GM18520 (cell line): ENCODE data around the gene ZNF688.

Source experiments
- ATAC-seq: cut with Tn5 transposase; IDR thresholded peaks from one replicate; pipeline ENCODE4 v1.9.1; 2021; ENCODE audit not compliant: unreplicated experiment

ZNF688 gene

DNA sequence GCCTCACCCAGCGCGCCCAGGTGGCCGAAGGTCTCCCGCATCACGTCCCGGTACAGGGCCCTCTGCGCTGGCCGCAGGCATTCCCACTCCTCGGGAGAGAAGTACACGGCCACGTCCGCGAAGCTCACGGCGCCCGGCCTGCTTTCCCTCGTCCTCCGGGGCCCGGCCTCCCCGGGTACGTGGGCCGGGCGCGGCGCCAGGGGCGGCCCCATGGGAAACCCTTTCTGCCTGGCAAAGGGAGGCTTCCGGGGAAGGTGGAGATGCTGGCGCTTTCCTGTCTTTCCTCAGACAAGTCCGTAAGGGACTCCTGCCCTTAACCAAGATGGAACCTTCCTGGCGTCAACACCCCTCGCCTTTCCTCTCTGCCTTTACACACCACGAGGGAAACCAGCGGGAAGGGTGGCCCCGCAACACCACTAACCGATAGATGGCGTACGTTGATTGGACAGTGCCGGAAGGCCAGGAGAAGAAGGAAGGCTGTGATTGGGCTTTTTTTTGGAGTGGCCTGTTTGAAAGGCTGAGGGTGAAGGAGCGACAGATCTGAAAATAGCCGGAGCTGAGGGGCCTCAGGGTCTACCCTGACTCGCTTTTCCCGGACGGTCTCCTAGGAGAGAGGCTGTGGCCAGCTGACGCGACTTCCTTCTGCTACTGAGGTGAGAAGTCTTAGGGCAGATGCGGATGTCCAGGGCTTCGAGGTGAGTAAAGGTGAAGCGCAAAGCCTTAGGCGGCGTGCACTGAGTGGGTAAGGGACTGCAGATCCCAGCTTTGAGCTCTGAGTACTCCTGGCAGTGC lies 14.1 kb upstream of the ZNF688 start, which contains the start of gene ZNF785:
Gene ZNF785, minus strand, starts transcription at position 298 of the 792 bp plus-strand sequence. Its CDS starts 86 bp downstream, at position 212.
- peak; percentile 81 for ATAC-seq

DNA sequence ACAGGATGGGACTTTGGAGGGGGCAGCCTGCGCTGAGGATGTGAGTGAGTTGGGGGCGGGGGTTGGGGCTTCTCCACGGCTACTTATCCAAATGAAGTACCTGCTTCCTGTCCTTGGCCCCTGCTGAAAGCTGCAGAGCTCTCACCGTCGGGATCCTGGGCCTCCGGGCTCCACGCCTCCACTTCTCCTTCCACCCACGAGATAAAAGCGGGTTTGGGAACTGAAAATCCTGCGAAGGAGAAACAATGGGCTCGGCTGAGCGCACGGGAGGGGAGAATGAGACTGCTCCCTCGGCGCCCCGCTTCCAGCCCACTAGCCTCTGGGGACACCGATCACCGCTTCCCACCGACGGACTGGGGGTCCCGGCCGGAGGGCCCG lies 13.5 kb upstream of the ZNF688 start:
- ATAC-seq: peak; percentile 8

DNA sequence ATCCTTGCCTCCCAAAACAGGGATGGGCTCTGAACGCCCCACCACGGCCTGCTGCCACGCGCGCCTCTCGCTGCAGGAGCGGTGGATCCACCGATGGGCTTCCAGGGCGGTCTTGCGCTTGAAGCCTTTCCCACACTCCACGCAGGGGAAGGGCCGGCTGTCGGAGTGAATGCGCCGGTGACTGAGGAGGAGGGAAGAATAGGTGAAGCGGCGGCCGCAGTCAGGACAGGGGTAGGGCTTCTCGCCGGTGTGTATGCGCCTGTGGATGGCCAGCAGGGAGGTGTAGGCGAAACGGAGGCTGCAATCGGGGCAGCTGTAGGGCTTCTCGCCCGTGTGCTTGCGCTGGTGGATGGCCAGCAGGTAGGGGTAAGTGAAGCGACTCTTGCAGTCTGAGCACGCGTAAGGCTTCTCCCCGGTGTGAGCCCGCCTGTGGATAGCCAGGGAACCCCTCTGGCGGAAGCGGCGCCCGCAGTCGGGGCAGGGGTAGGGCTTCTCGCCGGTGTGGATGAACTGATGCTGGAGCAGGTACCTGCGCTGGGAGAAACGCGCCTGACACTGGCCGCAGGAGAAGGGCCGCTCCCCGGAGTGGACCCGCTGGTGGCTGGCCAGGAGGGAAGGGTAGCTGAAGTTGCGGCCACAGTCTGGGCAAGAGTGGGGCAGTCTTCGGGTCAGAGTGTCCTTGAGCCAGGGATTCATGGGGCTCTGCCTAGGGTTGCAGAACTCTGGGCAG lies 11.3 kb upstream of the ZNF688 start:
- no peak for ATAC-seq

DNA sequence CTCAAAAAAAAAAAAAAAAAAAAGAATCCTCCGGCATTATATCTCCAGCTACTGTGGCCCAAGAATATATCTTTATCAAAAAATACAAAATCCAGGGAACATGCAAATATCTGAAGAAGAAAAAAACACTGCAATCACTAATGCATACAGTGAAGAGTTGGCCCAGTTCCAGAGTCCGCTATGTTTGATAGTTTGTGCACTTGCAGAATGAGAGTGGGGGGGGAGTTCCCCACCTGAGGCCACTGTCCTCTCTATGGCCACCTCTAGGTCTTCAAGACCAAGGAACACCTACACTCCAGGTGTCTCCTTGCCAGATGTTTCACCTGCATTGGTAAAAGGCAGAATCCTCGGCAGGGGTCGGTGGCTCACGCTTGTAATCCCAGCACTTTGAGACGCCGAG lies 9.9 kb upstream of the ZNF688 start:
- no peak for ATAC-seq

DNA sequence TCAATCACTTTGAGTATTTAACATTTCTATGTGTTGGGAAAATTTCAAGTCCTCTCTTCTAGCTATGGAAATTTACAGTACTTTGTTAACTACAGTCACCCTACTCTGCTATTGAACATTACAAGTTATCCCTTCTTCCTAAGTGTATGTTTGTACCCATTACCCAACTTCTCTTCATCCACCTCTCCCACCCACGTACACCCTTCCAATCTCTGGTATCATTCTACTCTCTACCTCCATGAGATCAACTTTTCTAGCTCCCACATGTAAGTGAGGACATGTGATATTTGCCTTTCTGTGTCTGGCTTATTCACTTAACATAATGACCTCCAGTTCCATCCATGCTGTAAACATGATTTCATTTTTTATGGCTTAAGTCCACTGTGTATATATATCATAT lies 3.2 kb upstream of the ZNF688 start:
- ATAC-seq: no peak

DNA sequence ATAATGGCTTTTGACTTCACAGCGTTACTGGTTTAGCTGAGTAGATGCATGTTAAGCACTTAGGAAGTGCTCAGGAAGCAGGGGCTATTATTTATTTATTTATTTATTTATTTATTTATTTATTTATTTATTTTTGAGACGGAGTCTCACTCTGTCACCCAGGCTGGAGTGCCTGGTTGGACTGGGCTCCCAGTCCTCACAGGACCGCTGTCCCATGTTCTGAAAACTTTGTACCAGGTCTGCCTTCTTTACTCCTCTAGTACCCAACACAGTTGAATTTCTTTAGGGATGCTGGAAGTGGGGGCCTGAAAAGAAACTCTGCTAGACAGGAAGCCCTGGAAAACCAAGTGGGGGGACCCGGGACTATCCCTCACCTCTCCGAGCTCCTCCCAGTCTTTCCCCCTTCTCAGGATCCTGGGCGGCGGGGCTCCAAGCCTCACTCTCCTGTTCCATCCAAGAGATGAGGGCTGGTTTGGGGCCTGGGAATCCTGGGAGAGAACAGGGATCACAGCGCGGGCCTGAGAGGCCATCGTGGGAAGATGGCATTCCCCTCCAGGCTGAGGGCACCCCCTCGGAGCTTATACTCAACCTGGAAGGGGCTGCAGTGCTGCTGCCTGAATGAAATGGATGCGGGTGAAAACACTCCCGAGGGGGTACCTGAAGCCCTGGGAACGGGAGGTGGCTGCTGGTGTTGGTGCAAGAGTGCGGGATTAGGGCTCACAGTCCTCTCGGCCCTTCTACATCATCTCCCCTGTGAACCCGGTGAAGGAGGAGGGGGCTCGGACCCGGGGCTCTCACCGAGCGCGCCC lies 674 bp downstream of the ZNF688 start:
- ATAC-seq: no peak

DNA sequence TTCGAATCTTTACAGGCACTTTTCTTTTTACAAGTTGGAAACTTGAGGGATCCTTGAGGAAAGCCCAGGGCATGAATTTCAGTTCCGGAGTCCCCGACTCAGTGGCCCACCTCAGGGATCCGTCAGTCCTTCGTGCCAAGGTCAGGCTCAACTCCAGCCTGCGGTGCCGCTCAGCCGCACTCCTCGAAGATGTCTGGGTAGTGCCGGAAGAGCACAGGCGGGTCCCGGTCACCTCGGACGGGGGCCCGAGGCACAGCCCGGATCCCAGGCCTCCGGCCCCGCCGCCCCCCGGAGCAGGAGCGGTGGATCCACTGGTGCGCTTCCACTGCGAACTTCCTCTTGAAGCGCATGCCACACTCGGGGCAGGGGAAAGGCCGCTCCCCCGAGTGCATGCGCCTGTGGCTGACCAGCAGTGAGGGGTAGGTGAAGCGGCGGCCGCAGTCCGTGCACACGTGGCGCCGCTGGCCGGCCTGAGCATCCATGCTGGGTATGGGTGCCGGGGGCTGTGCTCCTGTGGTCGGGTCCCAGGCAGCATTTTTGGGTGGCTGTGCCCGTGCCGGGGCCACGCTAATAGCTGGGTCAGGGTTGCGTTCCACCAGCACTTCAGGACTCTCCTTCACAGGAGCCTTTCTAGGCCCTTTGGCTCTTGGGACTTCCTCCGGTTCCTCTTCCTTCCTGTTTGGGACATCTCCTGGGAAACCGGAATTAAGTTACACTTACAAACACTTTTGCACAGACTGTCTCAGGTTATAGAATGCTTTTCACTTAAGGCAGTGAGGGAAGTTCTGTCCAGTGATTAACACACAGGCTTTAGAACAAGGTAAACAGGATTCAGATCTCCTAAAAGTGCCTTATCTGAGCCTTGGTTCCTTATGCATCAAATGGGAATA lies 1.5 kb downstream of the ZNF688 start:
- no peak for ATAC-seq

DNA sequence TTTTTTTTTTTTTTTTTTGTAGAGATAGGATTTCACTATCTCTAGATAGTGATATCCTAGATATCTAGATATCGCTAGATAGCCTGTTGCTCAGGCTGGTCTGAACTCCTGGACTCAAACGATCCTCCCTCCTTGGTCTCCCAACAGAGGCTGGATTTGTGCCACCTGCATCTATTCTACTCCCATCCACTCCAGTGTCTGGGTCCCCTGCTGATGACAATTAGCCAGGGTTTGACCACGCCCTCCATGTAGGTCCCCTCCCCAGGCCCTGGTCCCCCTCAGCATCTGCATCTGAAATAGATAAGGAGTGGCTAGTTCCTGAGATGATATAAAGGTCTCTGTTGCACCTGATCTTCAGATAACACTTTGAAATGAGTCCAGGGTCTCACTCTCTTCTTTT lies 2.2 kb downstream of the ZNF688 start:
- no peak for ATAC-seq

DNA sequence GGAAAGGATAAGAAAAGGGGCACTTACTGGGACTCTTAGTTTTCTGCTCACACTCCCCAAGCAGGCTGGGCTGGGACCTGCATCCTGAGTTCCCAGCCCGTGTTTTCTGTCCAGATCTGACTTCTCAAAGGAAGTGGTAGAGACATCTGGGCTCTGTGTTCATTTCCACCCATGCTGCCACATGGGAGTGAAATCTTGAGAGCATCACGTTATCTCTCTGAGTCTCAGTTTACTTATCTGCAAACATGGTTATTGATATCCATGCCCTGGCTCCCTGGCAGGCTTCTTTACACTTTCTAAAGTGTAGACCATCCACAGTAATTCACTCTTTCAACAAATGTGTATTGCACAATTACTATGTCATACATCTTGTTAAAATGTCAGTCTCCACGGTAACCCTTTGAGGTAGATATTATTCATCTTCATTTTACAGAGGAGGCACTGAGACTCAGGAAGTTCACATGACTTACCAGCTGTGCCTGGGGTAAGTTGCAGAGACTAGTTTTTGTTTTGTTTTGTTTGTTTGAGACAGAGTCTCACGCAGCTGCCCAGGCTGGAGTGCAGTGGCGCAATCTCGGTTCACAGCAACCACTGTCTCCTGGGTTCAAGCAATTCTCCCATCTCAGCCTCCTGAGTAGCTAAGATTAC lies 3.4 kb downstream of the ZNF688 start:
- no peak for ATAC-seq

DNA sequence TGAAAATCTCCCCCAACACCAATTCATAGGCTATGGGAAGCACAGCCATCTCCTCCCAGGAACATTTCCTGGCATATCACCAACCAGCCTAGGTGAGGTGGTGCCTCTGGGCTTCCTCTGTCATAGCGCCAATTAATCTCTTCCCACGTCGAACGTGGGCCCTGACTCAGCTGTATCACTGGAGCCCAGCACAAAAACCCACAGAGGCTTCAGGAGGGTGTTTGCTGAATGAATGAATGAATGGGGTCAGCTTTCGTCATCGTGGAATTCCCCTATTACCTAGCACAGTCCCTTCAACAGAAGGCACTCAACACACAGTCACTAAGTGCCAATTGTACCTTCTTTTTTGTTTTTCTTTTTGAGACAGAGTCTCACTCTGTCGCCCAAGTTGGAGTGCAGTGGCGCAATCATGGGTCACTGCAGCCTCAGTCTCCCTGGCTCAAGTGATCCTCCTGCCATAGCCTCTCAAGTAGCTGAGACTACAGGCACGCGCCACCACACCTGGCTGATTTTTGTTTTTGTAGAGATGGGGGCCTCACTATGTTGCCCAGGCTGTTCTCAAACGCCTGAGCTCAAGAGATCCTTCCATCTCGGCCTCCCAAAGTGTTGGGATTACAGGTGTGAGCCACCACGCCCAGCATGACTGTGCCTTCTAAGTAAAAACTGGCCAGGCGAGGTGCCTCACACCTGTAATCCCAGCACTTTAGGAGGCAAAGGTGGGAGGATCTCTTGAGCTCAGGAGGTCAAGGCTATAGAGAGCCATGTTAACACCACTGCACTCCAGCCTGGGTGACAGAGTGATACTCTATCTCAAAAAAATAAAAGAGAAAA lies 4.1 kb downstream of the ZNF688 start:
- ATAC-seq: no peak

DNA sequence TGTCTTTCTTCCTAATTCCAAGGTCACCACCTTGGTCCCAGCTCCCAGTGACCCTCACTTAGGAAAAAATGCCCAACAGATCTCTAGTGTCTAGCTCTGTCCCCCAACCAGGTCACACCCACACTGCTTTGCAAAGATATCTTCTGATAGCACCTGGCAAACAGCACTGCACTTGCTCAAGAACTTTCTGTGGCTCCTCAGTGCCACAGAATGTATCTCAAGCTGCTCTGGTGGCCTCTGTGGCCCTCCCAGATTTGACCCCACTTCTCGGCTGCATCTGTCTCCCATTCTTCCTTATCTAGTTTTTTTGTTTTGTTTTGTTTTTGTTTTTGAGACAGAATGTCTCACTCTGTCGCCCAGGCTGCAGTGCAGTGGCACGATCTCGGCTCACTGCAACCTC lies 5.0 kb downstream of the ZNF688 start:
- ATAC-seq: no peak

DNA sequence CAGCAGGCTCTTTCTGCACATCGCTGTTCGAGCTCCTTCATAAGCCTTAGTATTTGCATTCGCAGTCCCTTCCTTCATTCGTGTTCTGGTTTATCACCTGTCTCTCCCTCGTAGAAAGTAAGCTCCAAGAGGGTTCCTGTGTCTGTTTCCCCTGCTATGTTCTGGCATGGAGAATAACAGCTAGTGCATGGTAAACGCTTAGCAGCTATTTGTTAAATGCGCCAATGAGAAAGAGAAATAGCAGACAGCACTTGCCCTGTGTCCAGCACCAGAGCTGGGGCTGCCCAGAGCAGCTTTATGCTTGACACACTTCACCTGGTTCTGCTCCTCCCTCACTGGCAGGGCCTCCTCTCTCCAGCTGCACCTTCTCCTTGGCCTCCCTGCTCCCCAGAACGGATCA lies 5.5 kb downstream of the ZNF688 start:
- ATAC-seq: no peak

DNA sequence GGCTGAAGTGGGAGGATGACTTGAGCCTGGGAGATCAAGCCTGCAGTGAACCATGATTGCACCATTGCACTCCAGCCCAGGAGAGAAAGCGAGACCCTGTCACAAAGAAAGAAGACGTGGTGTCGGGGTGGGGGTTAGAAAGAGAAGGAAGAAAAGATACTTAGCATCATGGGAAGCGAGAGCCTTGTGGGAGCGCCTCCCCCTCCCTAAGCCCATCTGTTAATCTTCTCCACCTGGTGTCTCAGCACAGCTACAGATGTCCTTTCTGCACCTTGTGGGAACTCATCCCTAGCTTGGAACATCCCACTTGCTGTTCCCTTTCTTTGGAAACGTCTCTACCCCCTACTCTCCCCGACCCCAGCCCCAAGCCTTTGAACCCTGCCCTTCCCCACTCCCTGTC lies 6.0 kb downstream of the ZNF688 start:
- no peak for ATAC-seq

DNA sequence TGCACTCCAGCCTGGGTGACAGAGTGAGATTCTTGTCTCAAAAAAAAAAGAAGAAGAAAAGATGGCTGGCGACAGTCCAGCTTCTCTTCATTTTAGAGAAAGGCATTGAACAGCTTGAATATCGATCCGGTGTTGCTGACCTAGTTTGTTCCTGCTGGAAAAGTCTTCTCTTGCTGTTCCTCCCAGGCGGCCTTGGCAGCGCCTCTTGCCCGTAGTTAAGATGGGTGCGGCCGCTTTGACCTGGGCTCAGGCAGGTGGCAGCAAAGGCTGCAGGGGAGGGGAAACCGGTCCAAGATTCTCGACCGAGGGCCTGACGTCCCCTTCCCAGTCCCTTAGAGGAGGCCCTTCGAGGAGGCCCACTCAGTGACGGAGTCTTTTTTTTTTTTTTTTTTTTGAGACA lies 9.5 kb downstream of the ZNF688 start:
- no peak for ATAC-seq

DNA sequence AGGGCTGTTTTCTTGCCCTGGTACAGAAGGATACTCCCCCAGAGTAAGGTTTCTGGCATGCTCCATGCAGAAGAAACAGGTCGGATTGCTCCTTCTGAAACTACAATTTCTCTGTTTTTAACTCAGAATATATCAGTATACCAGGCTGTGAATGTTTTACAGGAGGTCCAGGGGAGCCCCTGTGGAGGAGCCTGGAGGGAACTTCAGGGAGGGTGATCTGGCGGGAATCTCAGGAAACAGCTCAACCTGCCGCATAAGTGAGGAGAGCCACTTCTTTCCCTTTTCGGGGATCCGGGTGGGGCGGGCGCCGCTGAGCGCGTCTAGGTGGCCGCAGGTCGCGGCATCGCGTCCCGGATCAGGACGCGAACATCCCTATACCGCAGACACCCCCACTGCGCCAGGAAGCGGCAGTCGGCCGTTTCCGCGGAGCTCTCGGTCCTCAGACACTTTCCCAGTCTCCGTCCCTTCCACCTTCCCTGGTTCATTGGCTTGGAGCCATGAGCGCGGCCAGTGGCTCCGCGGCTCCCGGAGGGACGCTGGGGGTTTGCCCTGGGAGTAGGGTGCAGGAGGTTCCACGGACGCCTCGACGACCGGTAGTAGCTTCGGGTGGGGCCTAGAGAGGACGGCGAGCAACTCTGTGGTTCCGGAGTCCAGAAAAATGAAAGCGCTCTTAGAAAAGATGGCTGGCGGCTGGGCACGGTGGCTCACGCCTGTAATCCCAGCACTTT lies 10.3 kb downstream of the ZNF688 start:
- ATAC-seq: no peak

DNA sequence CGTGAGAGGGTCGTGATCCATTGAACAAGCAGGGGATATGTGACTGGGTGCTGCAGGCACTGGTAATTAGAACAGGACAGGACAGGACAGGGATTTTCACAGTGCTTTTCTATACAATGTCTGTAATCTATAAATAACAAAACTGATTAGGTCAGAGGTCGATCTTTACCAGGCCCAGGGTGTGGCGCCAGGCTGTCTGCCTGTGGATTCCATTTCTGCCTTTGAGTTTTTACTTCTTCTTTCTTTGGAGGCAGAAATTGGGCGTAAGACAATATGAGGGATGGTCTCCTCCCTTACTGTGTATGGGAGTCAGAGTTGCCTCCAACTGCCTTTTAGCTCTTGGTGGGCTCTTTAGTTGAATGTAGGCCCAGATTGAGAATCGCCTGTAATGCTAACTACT lies 11.8 kb downstream of the ZNF688 start:
- no peak for ATAC-seq

DNA sequence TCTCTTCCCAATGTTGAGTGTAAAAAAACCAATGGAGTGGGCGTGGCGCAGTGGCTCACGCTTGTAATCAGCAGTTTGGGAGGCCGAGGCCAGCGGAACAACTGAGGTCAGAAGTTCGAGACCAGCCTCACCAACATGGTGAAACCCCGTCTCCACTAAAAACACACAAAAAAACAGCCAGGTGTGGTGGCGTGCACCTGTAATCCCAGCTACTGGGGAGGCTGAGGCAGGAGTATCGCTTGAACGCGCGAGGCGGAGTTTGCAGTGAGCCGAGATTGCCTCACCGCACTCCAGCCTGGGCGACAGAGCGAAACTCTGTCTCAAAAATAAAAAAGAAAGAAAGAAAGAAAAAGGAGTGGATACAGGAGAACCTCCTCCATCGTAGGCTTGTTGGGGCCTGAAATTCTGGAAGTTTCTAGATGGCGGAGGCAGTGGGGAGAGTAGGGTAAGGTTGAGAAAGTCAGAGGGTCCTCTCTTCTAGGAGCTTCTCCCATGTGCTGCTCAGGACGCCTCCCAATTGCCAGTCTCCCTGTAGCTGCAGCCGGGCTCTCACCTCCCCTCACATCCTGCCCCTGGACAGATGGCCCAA lies 12.6 kb downstream of the ZNF688 start:
- no peak for ATAC-seq
